IMR-90 (cell line): ENCODE results near the gene COL23A1. TPM values are rescaled to one million over a fixed set of nuclear protein-coding genes. Genes with fewer than 3 reads are reported as not detected.

Experiments
- ATAC-seq: fragments of 200-7000 bp; cut with Tn5 transposase; 2 replicates; pipeline ENCODE4 v1.9.1; 2020; ENCODE audit warnings: low read depth, mild to moderate bottlenecking, moderate library complexity
- BruUV-seq: library from RNA; stranded (reverse); fragments of 400-500 nt; replicated peaks from 2 replicates; lab custom pipeline; 2021; lab: Mats Ljungman, UMichigan
- CTCF ChIA-PET: fragments of 300-600 bp; formaldehyde crosslinking; extraction: SDS; loops from one replicate; lab custom pipeline; 2021; ENCODE audit warnings: antibody characterized with exemption; lab: Yijun Ruan, JAX
- POLR2A ChIA-PET: fragments of 300-600 bp; sonication (Branson Sonifier 250); formaldehyde crosslinking; loops from one replicate; lab custom pipeline; 2022; ENCODE audit warnings: antibody characterized with exemption; ENCODE audit not compliant: unreplicated experiment; lab: Charles Lee
- DNase-seq: peaks from one replicate; pipeline ENCODE4 v3.0.0; 2013
- H2AFZ ChIP-seq: replicated peaks from 2 replicates; pipeline ENCODE3; 2013; ENCODE audit warnings: low read length, mild to moderate bottlenecking; ENCODE audit not compliant: poor library complexity
- H2AK5ac ChIP-seq: 2 replicates; pipeline ENCODE4 v1.6.1; 2013; ENCODE audit warnings: low read depth, low read length, inconsistent platforms
- H2AK9ac ChIP-seq: replicated peaks from 2 replicates; pipeline ENCODE3; 2013; ENCODE audit warnings: mild to moderate bottlenecking, low read depth, low read length, moderate library complexity; ENCODE audit not compliant: poor library complexity
- H2BK120ac ChIP-seq: 2 replicates; pipeline ENCODE4 v1.6.1; 2013; ENCODE audit warnings: low read depth, low read length, inconsistent platforms
- H2BK15ac ChIP-seq: 3 replicates; pipeline ENCODE4 v1.6.1; 2013; ENCODE audit warnings: low read depth, low read length, inconsistent platforms
- H2BK20ac ChIP-seq: 2 replicates; pipeline ENCODE4 v1.6.1; 2013; ENCODE audit warnings: low read depth, mild to moderate bottlenecking, inconsistent platforms, low read length, moderate library complexity
- H2BK5ac ChIP-seq: 2 replicates; pipeline ENCODE4 v1.6.1; 2013; ENCODE audit warnings: mild to moderate bottlenecking, low read depth, low read length, inconsistent platforms; ENCODE audit not compliant: poor library complexity, severe bottlenecking
- H3K14ac ChIP-seq: replicated peaks from 2 replicates; pipeline ENCODE4 v1.6.1; 2013; ENCODE audit warnings: low read depth, low read length, inconsistent platforms
- H3K18ac ChIP-seq: 2 replicates; pipeline ENCODE4 v1.6.1; 2013; ENCODE audit warnings: low read depth, low read length, control low read depth
- H3K23ac ChIP-seq: 2 replicates; pipeline ENCODE4 v1.6.1; 2013; ENCODE audit warnings: low read depth, low read length, inconsistent platforms
- H3K27ac ChIP-seq: 2 replicates; pipeline ENCODE4 v1.5.1; 2013; ENCODE audit warnings: mild to moderate bottlenecking, control low read depth, low read length; ENCODE audit not compliant: insufficient read depth
- H3K27me3 ChIP-seq: 2 replicates; pipeline ENCODE4 v1.6.1; 2013; ENCODE audit warnings: low read length; ENCODE audit not compliant: control insufficient read depth, insufficient read depth
- H3K36me3 ChIP-seq: 2 replicates; pipeline ENCODE4 v1.6.1; 2013; ENCODE audit warnings: low read length, mixed read lengths; ENCODE audit not compliant: control insufficient read depth, insufficient read depth
- H3K4ac ChIP-seq: 2 replicates; pipeline ENCODE4 v1.6.1; 2013; ENCODE audit warnings: low read depth, low read length, inconsistent platforms
- H3K4me1 ChIP-seq: 2 replicates; pipeline ENCODE4 v1.6.1; 2013; ENCODE audit warnings: low read length, mixed read lengths; ENCODE audit not compliant: control insufficient read depth, insufficient read depth
- H3K4me2 ChIP-seq: 2 replicates; pipeline ENCODE4 v1.6.1; 2013; ENCODE audit warnings: low read depth, mild to moderate bottlenecking, control low read depth, low read length, moderate library complexity
- H3K4me3 ChIP-seq: 2 replicates; pipeline ENCODE4 v1.5.1; 2013; ENCODE audit warnings: low read depth, mild to moderate bottlenecking, control low read depth, low read length, moderate library complexity; ENCODE audit not compliant: insufficient read depth
- H3K56ac ChIP-seq: 2 replicates; pipeline ENCODE4 v1.6.1; 2013; ENCODE audit warnings: low read length, inconsistent platforms; ENCODE audit not compliant: insufficient read depth; ENCODE audit errors: extremely low read depth
- H3K79me1 ChIP-seq, 2 experiments: 2 replicates each; pipeline ENCODE4 v1.6.1; 2013; ENCODE audit warnings: low read length in 2 of 2, inconsistent platforms in 1 of 2, low read depth in 1 of 2
- H3K9ac ChIP-seq: 2 replicates; pipeline ENCODE4 v1.6.1; 2013; ENCODE audit warnings: low read depth, low read length, control low read depth
- H3K9me1 ChIP-seq: 2 replicates; pipeline ENCODE4 v1.6.1; 2013; ENCODE audit warnings: low read length, inconsistent platforms; ENCODE audit not compliant: insufficient read depth
- H3K9me3 ChIP-seq: 2 replicates; pipeline ENCODE4 v1.6.1; 2013; ENCODE audit warnings: low read length; ENCODE audit not compliant: control insufficient read depth, insufficient read depth
- H4K20me1 ChIP-seq: 2 replicates; pipeline ENCODE4 v1.6.1; 2013; ENCODE audit warnings: low read length, inconsistent platforms; ENCODE audit not compliant: insufficient read depth
- H4K5ac ChIP-seq: 2 replicates; pipeline ENCODE4 v1.6.1; 2013; ENCODE audit warnings: mild to moderate bottlenecking, low read depth, low read length, control low read depth
- H4K8ac ChIP-seq, 2 experiments: 2 replicates each; pipeline ENCODE4 v1.6.1; 2013; ENCODE audit warnings: low read depth in 2 of 2, low read length in 2 of 2, control low read depth in 1 of 2, inconsistent platforms in 1 of 2
- H4K91ac ChIP-seq: 2 replicates; pipeline ENCODE4 v1.6.1; 2013; ENCODE audit warnings: low read depth, low read length, inconsistent platforms; ENCODE audit not compliant: insufficient read depth
- BHLHE40 ChIP-seq: fragments of 150-350 bp; IDR thresholded peaks from 2 replicates; pipeline ENCODE4 v1.6.1; 2016; ENCODE audit warnings: mild to moderate bottlenecking, low read depth, low read length
- FOS ChIP-seq: fragments of 150-350 bp; IDR thresholded peaks from 2 replicates; pipeline ENCODE4 v1.6.1; 2016; ENCODE audit warnings: low read depth, low read length
- MXI1 ChIP-seq: IDR thresholded peaks from 2 replicates; pipeline ENCODE4 v1.6.1; 2012; ENCODE audit warnings: low read depth, mild to moderate bottlenecking, low read length, moderate library complexity, borderline replicate concordance
- RAD21 ChIP-seq: IDR thresholded peaks from 2 replicates; pipeline ENCODE4 v1.6.1; 2012; ENCODE audit warnings: low read length, improper control_type of control experiment
- RCOR1 ChIP-seq: IDR thresholded peaks from 2 replicates; pipeline ENCODE4 v1.6.1; 2012; ENCODE audit warnings: mild to moderate bottlenecking, low read length, improper control_type of control experiment; ENCODE audit not compliant: insufficient replicate concordance
- RFX5 ChIP-seq: IDR thresholded peaks from 2 replicates; pipeline ENCODE4 v1.8.0; 2012; ENCODE audit warnings: low read depth, mild to moderate bottlenecking, low read length, moderate library complexity
- WGBS, 2 experiments: methylation state at CpG; one replicate each; pipeline versions ENCODE4 v1.1.5 to v1.1.7; 2013; ENCODE audit warnings: missing lambda C conversion rate in 2 of 2; ENCODE audit not compliant: insufficient read length in 1 of 2; ENCODE audit errors: extremely low coverage in 2 of 2; 5-methylcytosine and 5-hydroxymethylcytosine counted together
- dilution Hi-C: fragments of 300-500 bp; cut with HindIII; formaldehyde crosslinking; loops from one replicate; pipeline ENCODE4 v1.14.3; 2018; ENCODE audit warnings: low sequenced_read_pairs; ENCODE audit not compliant: unreplicated experiment
- in situ Hi-C: fragments of 300-500 bp; cut with MboI; formaldehyde crosslinking; loops from 3 replicates; pipeline ENCODE4 v1.14.3; 2019; ENCODE audit warnings: low sequenced_read_pairs, inconsistent platforms, mixed read lengths
- intact Hi-C: fragments of 100-400 bp; cut with micrococcal nuclease; formaldehyde crosslinking; loops from 2 replicates; pipeline ENCODE4 v1.10.0; 2022
- polyA plus RNA-seq, 3 experiments: library from polyadenylated mRNA; depleted of rRNA; stranded (reverse); fragments of >200 nt; gene quantifications; 2 replicates each; pipeline ENCODE4 v1.2.3, GENCODE V29; 2012; ENCODE audit warnings: low replicate concordance in 1 of 3
- total RNA-seq: library from RNA; depleted of rRNA; stranded (reverse); fragments of >200 nt; gene quantifications from 2 replicates; pipeline ENCODE4 v1.2.3, GENCODE V29; 2012

The COL23A1 gene
- total and polyA plus RNA-seq, 2 of the 4 experiments (the other 2 are of a cell fraction) = not detected

DNA sequence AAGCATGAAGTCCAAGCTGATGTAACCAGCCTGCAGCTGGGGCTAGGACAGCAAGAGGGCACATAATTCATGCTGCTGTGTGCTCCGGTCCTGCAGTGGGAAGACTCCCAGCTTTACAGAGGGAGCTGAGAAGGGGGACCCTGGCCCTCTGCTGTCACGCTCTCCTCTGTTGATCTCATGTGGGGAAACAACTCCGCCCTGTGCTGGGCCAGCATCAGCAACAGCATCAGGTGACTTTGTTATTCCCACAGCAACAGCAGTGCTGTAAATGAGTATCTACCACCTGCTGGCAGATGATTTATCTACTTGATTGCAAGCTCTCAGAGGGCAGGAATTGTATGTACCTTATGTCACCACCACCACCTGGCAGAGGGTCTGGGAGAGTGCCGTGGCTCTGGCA lies 176.2 kb downstream of the COL23A1 start:
- Histone ChIP-seq H4K91ac (no peak overlapping the region), H3K79me1 (no peaks in the 10 kb centered on the region), H4K5ac (no peak overlapping the region), H2AK5ac (no peak overlapping the region), H3K4ac (no peak overlapping the region), H2BK20ac (no peak overlapping the region), H2AFZ (no peak overlapping the region), H4K20me1 (no peaks in the 10 kb centered on the region), H2BK120ac (no peak overlapping the region), H3K4me1 (no peaks in the 10 kb centered on the region), H3K14ac (no peak overlapping the region), H3K4me3 (no peak overlapping the region), H2AK9ac (no peak overlapping the region), H3K18ac (no peak overlapping the region), H3K27me3 (no peaks in the 10 kb centered on the region), H3K36me3 (no peaks in the 10 kb centered on the region), H3K9me1 (no peaks in the 10 kb centered on the region), H3K27ac (no peak overlapping the region), H2BK5ac (no peak overlapping the region), H2BK15ac (no peak overlapping the region), H3K23ac (no peak overlapping the region), H3K56ac (no peak overlapping the region), H3K9ac (no peak overlapping the region), H4K8ac (no peak overlapping the region), H3K4me2 (no peak overlapping the region), H3K9me3 (peaks cover 10% of the 10 kb centered on the region; the same call in 1 of the 2 replicates)
- DNase-seq = no peak
- no peak for TF ChIP-seq MXI1
- no peak for TF ChIP-seq RFX5
- no peak for TF ChIP-seq FOS
- no peak for TF ChIP-seq RAD21
- no peak for TF ChIP-seq BHLHE40
- TF ChIP-seq RCOR1 = no peak
- intact Hi-C loops = no loop called here
- POLR2A ChIA-PET = no interaction called here
- in situ Hi-C loops = no loop called here
- CTCF ChIA-PET = no interaction called here
- BruUV-seq = no TSS peak
- 50% methylated on average over 1 of the region's 4 CpGs; no CpG with 5 or more reads in 1 of the 2 experiments for WGBS, 2 experiments
- ATAC-seq = no peak
- dilution Hi-C loops = no loop called here
